BJ (cell line): ENCODE data around the gene RASGRF1. TPM values are rescaled to one million over a fixed set of nuclear protein-coding genes. Genes with fewer than 3 reads are reported as not detected.
"Not testable (repeated sequence)": the region's sequence is repeated elsewhere in the genome, so short reads cannot be mapped to it uniquely, and the experiment has no call there.

Source experiments
- CTCF ChIA-PET: fragments of 350-600 bp; formaldehyde crosslinking; extraction: SDS; loops from one replicate; lab custom pipeline; 2021; ENCODE audit warnings: antibody characterized with exemption, inconsistent platforms; lab: Yijun Ruan, JAX
- POLR2A ChIA-PET: fragments of 300-600 bp; sonication (Branson Sonifier 250); formaldehyde crosslinking; extraction: SDS; loops from one replicate; lab custom pipeline; 2021; ENCODE audit warnings: antibody characterized with exemption; lab: Charles Lee
- DNase-seq: peaks from one replicate; pipeline ENCODE4 v3.0.0-alpha.2; 2011; ENCODE audit warnings: low read depth
- H3K27me3 ChIP-seq: 2 replicates; pipeline ENCODE4 v1.6.0; 2011; ENCODE audit warnings: low read length; ENCODE audit not compliant: control insufficient read depth, insufficient read depth
- H3K36me3 ChIP-seq: 2 replicates; pipeline ENCODE4 v1.5.1; 2011; ENCODE audit warnings: low read length; ENCODE audit not compliant: control insufficient read depth, insufficient read depth
- H3K4me3 ChIP-seq: 2 replicates; pipeline ENCODE4 v1.5.1; 2011; ENCODE audit warnings: low read depth, mild to moderate bottlenecking, control low read depth, low read length
- CTCF ChIP-seq: IDR thresholded peaks from 2 replicates; pipeline ENCODE4 v1.5.1; 2011; ENCODE audit warnings: low read depth, mild to moderate bottlenecking, control low read depth, inconsistent platforms, low read length, moderate library complexity; ENCODE audit not compliant: insufficient read depth
- polyA plus RNA-seq: library from polyadenylated mRNA; depleted of rRNA; stranded (reverse); fragments of >200 nt; gene quantifications from 2 replicates; pipeline ENCODE4 v1.2.3, GENCODE V29; 2011

The RASGRF1 gene
- polyA plus RNA-seq, 1 experiment: 0.31 TPM

GRCh38 chr15:78930577-78931388 is 159.8 kb downstream of the RASGRF1 start:
- no peak for TF ChIP-seq CTCF
- DNase-seq: peak; percentile 87
- POLR2A ChIA-PET: no interaction called here
- Histone ChIP-seq H3K27me3 (peaks cover 4% of the 10 kb centered on the region; the same call in 1 of the 2 replicates), H3K4me3 (no peak overlapping the region), H3K36me3 (peaks cover 6% of the 10 kb centered on the region)
- CTCF ChIA-PET: interaction anchor here (0.6 to 1.6 kb wide), 4 partner anchors 9 to 254 kb away, joined by 3 to 4 read pairs (median 4); no protein-coding TSS in a partner anchor

GRCh38 chr15:78929536-78930264 is 160.9 kb downstream of the RASGRF1 start:
- CTCF ChIA-PET: interaction anchor here (1.6 kb wide), 1 partner anchor 15 kb away, joined by 4 read pairs; no protein-coding TSS in a partner anchor
- no peak overlapping the region for H3K4me3 ChIP-seq
- H3K27me3 ChIP-seq: peaks cover 4% of the 10 kb centered on the region; the same call in 1 of the 2 replicates
- POLR2A ChIA-PET: no interaction called here
- peaks cover 14% of the 10 kb centered on the region for H3K36me3 ChIP-seq
- no peak for TF ChIP-seq CTCF
- DNase-seq: no peak

DNA sequence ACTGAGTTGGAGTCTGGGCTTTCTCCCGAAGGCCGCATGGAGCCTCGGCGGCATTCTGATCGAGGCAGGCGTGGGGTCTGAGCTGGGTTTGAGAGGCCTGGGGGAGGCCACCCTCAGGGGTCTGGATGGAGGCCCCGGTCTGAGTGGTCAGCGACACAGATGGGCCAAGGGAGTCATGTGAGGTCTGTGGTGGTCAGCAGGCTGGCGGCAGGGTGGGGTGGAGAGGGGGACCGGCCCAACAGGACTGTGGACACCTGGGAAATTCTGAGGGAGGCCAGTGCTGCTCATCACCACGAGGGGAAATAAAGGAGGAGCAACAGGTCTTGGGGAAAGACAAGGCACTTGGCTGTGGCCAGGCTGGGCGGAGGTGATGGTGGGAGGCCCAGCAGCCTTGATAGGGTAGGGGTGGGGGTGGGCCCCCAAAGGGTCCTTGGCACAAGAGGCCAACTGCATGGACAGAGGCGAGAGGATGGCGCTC is 161.9 kb downstream of the RASGRF1 start:
- H3K27me3 ChIP-seq: peaks cover 4% of the 10 kb centered on the region; the same call in 1 of the 2 replicates
- ChIA-PET POLR2A (no interaction called here), CTCF (no interaction called here)
- no peak overlapping the region for H3K4me3 ChIP-seq
- TF ChIP-seq CTCF: no peak
- H3K36me3 ChIP-seq: peaks cover 16% of the 10 kb centered on the region
- no peak for DNase-seq

- peaks cover 17% of the 10 kb centered on the region for H3K36me3 ChIP-seq
- DNase-seq, POLR2A ChIA-PET, H3K4me3 ChIP-seq, H3K27me3 ChIP-seq, CTCF ChIA-PET: not testable (repeated sequence)
Observed at GRCh38 chr15:78928176-78928575, 162.4 kb downstream of the RASGRF1 start.

DNA sequence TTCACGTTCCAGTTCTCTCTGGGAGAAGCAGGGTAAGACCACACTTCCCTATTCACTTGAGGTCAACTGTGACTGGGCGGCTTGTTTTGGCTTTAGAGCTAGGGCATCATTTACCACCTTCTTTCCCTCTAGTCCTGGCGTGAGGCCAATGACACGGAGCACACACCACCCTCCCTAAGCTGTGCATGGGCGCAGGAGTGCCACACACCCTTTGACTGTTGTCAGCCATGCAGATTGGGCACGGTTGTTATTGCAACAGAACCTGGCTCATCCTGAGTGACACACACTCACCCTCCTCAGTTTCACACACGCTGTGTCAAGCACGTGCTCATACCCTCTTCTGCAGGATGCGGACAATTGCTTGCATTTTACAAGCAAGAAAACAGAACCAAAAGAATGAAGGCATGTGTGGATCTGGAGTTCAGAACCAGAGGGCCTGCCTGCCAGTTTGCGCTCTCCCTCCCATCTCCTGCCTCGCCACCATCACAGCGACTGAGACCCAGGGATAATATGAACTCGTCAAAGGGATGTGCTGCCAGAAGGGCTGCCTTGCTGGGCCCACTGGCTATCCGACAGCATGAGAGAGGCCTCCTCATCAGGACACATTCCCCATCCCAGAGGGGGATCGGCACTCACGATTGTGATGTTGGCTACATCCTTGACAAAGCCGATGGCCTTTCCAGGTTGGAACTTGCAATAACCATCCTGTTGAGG is 163.3 kb downstream of the RASGRF1 start:
- no peak for TF ChIP-seq CTCF
- ChIA-PET CTCF (interaction anchor here (1.5 kb wide), 1 partner anchor 20 kb away, joined by 3 read pairs; no protein-coding TSS in a partner anchor), POLR2A (no interaction called here)
- no peak for DNase-seq
- Histone ChIP-seq H3K27me3 (no peaks in the 10 kb centered on the region), H3K36me3 (peaks cover 23% of the 10 kb centered on the region), H3K4me3 (no peak overlapping the region)
